ENCODE measurements around the gene IFI27. TPM values are rescaled to one million over a fixed set of nuclear protein-coding genes. Genes with fewer than 3 reads are reported as not detected.

Gene IFI27
- total RNA-seq, 4 donors from 2014 or later: 285 to 1,264 (median 308) TPM

GRCh38 chr14:94161981-94162380, 51.4 kb downstream of the IFI27 start:
- ATAC-seq (ENCODE audit: low FRiP score) (peak; percentile 53), DNase-seq (ENCODE audit: low spot score) (no peak)
- TF ChIP-seq CTCF (IDR thresholded peaks at IDR 0.05): no peak

GRCh38 chr14:94162466-94162865, 51.9 kb downstream of the IFI27 start:
- no peak for ATAC-seq (ENCODE audit: low FRiP score)
- no peak for TF ChIP-seq CTCF (IDR thresholded peaks at IDR 0.05)
- DNase-seq (ENCODE audit: low spot score): no peak

- no peak for TF ChIP-seq CTCF (IDR thresholded peaks at IDR 0.05)
- ATAC-seq (ENCODE audit: low FRiP score): no peak
- no peak for DNase-seq (ENCODE audit: low spot score)
Observed at GRCh38 chr14:94163796-94164195, 53.3 kb downstream of the IFI27 start.

DNA sequence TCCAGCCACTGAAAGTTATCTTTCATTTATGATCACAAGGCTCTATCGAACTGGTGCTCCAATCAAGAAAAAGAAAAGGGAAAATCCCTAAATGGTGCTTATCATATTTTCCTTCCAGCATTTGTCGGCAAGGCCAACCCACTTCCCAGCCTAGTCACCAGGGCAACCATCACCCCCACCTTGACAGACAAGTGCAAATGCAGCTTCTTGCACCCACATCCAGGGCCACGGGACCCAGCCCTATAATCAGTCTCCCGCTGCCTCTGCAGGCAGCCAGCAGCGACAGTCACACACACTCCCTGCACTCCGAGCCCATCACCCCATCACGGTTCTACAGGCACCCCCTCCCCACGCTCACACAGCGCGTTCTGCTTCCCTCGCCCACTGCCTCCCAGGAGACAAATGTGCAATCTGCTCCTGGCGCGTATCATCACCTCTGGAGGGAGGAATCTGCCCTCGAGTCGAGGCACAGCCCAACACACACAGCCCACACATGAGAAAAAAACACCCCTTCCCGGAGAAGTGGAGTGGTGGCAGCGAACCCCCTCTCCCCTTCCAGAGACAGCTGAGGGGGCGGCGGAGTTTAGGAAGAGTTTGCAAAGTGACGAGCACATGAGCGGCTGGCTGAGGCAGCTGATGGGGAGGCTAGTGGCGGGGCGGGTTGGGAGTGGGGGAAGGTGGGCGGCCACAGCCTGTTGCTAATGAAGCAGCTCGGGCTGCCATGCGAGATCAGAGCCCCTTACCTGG, 54.3 kb downstream of the IFI27 start:
- ATAC-seq (ENCODE audit: low FRiP score): peak; percentile 50
- TF ChIP-seq CTCF (IDR thresholded peaks at IDR 0.05): no peak
- DNase-seq (ENCODE audit: low spot score): no peak

DNA sequence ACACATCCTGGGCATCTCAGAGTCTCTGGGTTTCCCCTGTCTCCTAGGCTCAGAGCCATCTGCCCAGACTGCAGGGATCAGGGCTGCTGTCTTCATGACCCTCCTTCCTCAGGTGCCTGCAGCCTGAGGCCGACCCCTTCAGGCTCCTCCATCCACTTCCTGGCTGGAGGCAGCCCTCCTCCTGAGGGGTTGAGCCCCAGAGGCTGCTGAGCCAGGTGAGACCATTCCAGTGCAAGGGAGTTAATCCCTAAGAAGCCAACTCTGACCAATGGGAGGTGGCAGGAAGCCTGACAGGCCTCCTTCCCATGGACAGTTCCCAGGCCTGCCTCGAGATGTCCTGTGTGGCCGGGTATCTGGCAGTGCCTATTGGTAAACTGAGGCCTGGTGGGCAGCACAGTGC, 55.2 kb downstream of the IFI27 start:
- no peak for DNase-seq (ENCODE audit: low spot score)
- ATAC-seq (ENCODE audit: low FRiP score): no peak
- TF ChIP-seq CTCF (IDR thresholded peaks at IDR 0.05): no peak

Other genes starting within 250 kb of the IFI27 start
- gene FAM181A, start 183.4 kb upstream of the IFI27 start, total RNA-seq: not detected
- 1 to 10 TPM in 1 of 4 donors, under 1 TPM in 3; 0.36 to 2.4 (median 0.56) TPM for gene ASB2, start 134.2 kb upstream of the IFI27 start, total RNA-seq
- not detected for gene CCDC197, start 113.4 kb upstream of the IFI27 start, total RNA-seq
- gene OTUB2, start 84.4 kb upstream of the IFI27 start, total RNA-seq: 1 to 10 TPM in 2 of 4 donors, under 1 TPM in 2; 0.47 to 1.7 (median 0.96) TPM
- 100 to 1,000 TPM; 106 to 215 (median 147) TPM for gene DDX24, start 29.5 kb upstream of the IFI27 start, total RNA-seq
- 10 to 100 TPM in 3 of 4 donors, 1 to 10 TPM in 1; 9.2 to 28.6 (median 13.1) TPM for gene IFI27L1, start 29.4 kb upstream of the IFI27 start, total RNA-seq
- 100 to 1,000 TPM in 1 of 4 donors, 10 to 100 TPM in 3; 43.2 to 109 (median 47.7) TPM for gene IFI27L2, start 18.9 kb downstream of the IFI27 start, total RNA-seq
- gene PPP4R4, start 63.6 kb downstream of the IFI27 start, total RNA-seq: 1 to 10 TPM in 2 of 4 donors, under 1 TPM in 2; 0.25 to 2.0 (median 1.1) TPM
- not detected for gene SERPINA10, start 182.5 kb downstream of the IFI27 start, total RNA-seq
- gene SERPINA6, start 212.6 kb downstream of the IFI27 start, total RNA-seq: 1 to 10 TPM in 1 of 4 donors, not detected in 3; 1.5 TPM